Measurements from ENCODE around the gene TXNL4B. TPM values are rescaled to one million over a fixed set of nuclear protein-coding genes. Genes with fewer than 3 reads are reported as not detected.

Gene TXNL4B
- total and polyA plus RNA-seq, 2 experiments from 2014 or later = 3.6 to 5.1 TPM

GRCh38 chr16:72042157-72042660 is 51.2 kb downstream of the TXNL4B start:
- Histone ChIP-seq H3K9me3 (ENCODE audit: low read depth) (no peaks in the 10 kb centered on the region), H3K27me3 (no peaks in the 10 kb centered on the region), H3K27ac (no peak overlapping the region), H3K4me1 (ENCODE audit: low read depth) (no peaks in the 10 kb centered on the region), H3K36me3 (no peaks in the 10 kb centered on the region), H3K4me3 (no peak overlapping the region)
- DNase-seq (ENCODE audit: low read depth in 1 of 2, low spot score in 1 of 2) = peak in 1 of 2 donors; percentile 40
- TF ChIP-seq CTCF (IDR thresholded peaks at IDR 0.05; ENCODE audit: low read depth, low read length) = no peak

GRCh38 chr16:72036098-72036497 is 57.3 kb downstream of the TXNL4B start:
- no peak for DNase-seq (ENCODE audit: low read depth in 1 of 2, low spot score in 1 of 2)
- H3K9me3 ChIP-seq (ENCODE audit: low read depth) = no peaks in the 10 kb centered on the region

More at GRCh38 chr16:72036098-72036497, 57.3 kb downstream of the TXNL4B start:
- H3K36me3 ChIP-seq = no peaks in the 10 kb centered on the region
- H3K4me3 ChIP-seq = no peak overlapping the region
- H3K4me1 ChIP-seq (ENCODE audit: low read depth) = no peaks in the 10 kb centered on the region
- no peak for TF ChIP-seq CTCF (IDR thresholded peaks at IDR 0.05; ENCODE audit: low read depth, low read length)
- H3K27ac ChIP-seq = no peak overlapping the region
- H3K27me3 ChIP-seq = no peaks in the 10 kb centered on the region

Other genes starting within 250 kb of the TXNL4B start
- 16.0 and 20.9 TPM in 2 replicates for gene ATXN1L, start 247.6 kb downstream of the TXNL4B start, total RNA-seq
- gene ATXN1L, start 247.6 kb downstream of the TXNL4B start, polyA plus RNA-seq = 6.8 and 12.6 TPM in 2 replicates
- gene ZNF821, start 209.4 kb downstream of the TXNL4B start, total RNA-seq = 24.9 and 25.1 TPM in 2 replicates
- 19.6 and 28.7 TPM in 2 replicates for gene ZNF821, start 209.4 kb downstream of the TXNL4B start, polyA plus RNA-seq
- gene IST1, start 198.1 kb downstream of the TXNL4B start, total RNA-seq = 180 and 248 TPM in 2 replicates
- gene IST1, start 198.1 kb downstream of the TXNL4B start, polyA plus RNA-seq = 164 and 227 TPM in 2 replicates
- 0.04 TPM in 1 of 2 replicates, not detected in the other for gene PKD1L3, start 93.2 kb downstream of the TXNL4B start, total RNA-seq
- gene PKD1L3, start 93.2 kb downstream of the TXNL4B start, polyA plus RNA-seq = 0.02 TPM in 1 of 2 replicates, not detected in the other
- 10.7 and 11.5 TPM in 2 replicates for gene DHODH, start 84.9 kb downstream of the TXNL4B start, total RNA-seq
- gene DHODH, start 84.9 kb downstream of the TXNL4B start, polyA plus RNA-seq = 10.2 and 11.9 TPM in 2 replicates
- not detected in 2 replicates for gene HP, start 39.1 kb downstream of the TXNL4B start, total RNA-seq
- 0.45 TPM in 1 of 2 replicates, not detected in the other for gene HP, start 39.1 kb downstream of the TXNL4B start, polyA plus RNA-seq
- not detected in 2 replicates for gene HPR, start 30.4 kb downstream of the TXNL4B start, total RNA-seq
- gene HPR, start 30.4 kb downstream of the TXNL4B start, polyA plus RNA-seq = not detected in 2 replicates
- gene DHX38, start 227 bp upstream of the TXNL4B start, total RNA-seq = 36.9 and 39.4 TPM in 2 replicates
- gene DHX38, start 227 bp upstream of the TXNL4B start, polyA plus RNA-seq = 24.8 and 26.2 TPM in 2 replicates
- gene PMFBP1, start 78.5 kb upstream of the TXNL4B start, total RNA-seq = 2.7 and 5.1 TPM in 2 replicates
- gene PMFBP1, start 78.5 kb upstream of the TXNL4B start, polyA plus RNA-seq = 1.7 and 2.7 TPM in 2 replicates